Esophagus squamous epithelium (tissue), 5 donors: Measurements from ENCODE around the gene SETBP1. TPM values are rescaled to one million over a fixed set of nuclear protein-coding genes. Genes with fewer than 3 reads are reported as not detected.

Experiments
- DNase-seq: peaks from one replicate; lab custom pipeline; 2025; lab: John Stamatoyannopoulos, UW
- H3K27ac ChIP-seq, 4 donors: fragments of 200-600 bp; sonication (generic); one replicate each; pipeline ENCODE4 v1.5.1; 2016 to 2019; ENCODE audit warnings: mild to moderate bottlenecking in 1 of 4
- H3K27me3 ChIP-seq, 4 donors: fragments of 200-600 bp; sonication (generic); 1 replicate in 3 of 4; 2 replicates in 1 of 4; pipeline versions ENCODE4 v1.5.1 to v1.6.0; 2017 to 2021; ENCODE audit warnings: antibody characterized with exemption in 1 of 4
- H3K36me3 ChIP-seq, 3 donors: fragments of 200-600 bp; sonication (generic); one replicate each; pipeline ENCODE4 v1.5.1; 2016 to 2019
- H3K4me1 ChIP-seq, 3 donors: fragments of 200-600 bp; sonication (generic); one replicate each; pipeline ENCODE4 v1.5.1; 2017 to 2019
- H3K4me3 ChIP-seq, 4 donors: fragments of 200-600 bp; sonication (generic); 1 replicate in 3 of 4; 2 replicates in 1 of 4; pipeline ENCODE4 v1.5.1; 2016 to 2019; ENCODE audit warnings: mild to moderate bottlenecking in 2 of 4, moderate library complexity in 1 of 4
- H3K9me3 ChIP-seq, 3 donors: fragments of 200-600 bp; sonication (generic); one replicate each; pipeline ENCODE4 v1.5.1; 2016 to 2019
- CTCF ChIP-seq, 6 experiments: fragments of 450-650 bp in 4 of 6; fragments of 200-600 bp in 2 of 6; sonication (generic) in 2 of 6; IDR thresholded peaks; one replicate each; pipeline ENCODE4 v1.5.1; 2016 to 2019; ENCODE audit warnings: antibody characterized with exemption in 6 of 6, mild to moderate bottlenecking in 4 of 6, moderate library complexity in 4 of 6
- POLR2A ChIP-seq, 4 donors: fragments of 450-650 bp; IDR thresholded peaks; one replicate each; pipeline ENCODE4 v1.6.1; 2017; ENCODE audit warnings: antibody characterized with exemption in 4 of 4, mild to moderate bottlenecking in 4 of 4, moderate library complexity in 3 of 4
- WGBS, 2 donors: methylation state at CpG; one replicate each; pipeline ENCODE4 v1.1.5; 2018; 5-methylcytosine and 5-hydroxymethylcytosine counted together
- intact Hi-C: fragments of 100-400 bp; cut with DNase I; formaldehyde crosslinking; loops from one replicate; pipeline ENCODE4 v1.15.0; 2022
- total RNA-seq, 4 donors: library from RNA; depleted of rRNA; stranded (reverse); fragments of >200 nt; gene quantifications; one replicate each; pipeline ENCODE4 v1.1.0, GENCODE V29; 2016
- donor health status: DM: yes; HTN: yes; CAD: no.

The SETBP1 gene
- total RNA-seq, 4 donors from 2014 or later: 2.6 to 18.5 (median 6.4) TPM

GRCh38 chr18:44841752-44842587, 161.3 kb downstream of the SETBP1 start:
- no peaks in the 10 kb centered on the region for H3K27me3 ChIP-seq
- DNase-seq: no peak
- no peaks in the 10 kb centered on the region for H3K9me3 ChIP-seq
- peaks cover 13 to 37% (median 17%) of the 10 kb centered on the region in 3 donors for H3K4me1 ChIP-seq
- H3K27ac ChIP-seq: no peak overlapping the region
- 84 to 90% methylated on average over 9 to 10 of the region's 10 CpGs for WGBS, 2 donors
- H3K36me3 ChIP-seq: no peaks in the 10 kb centered on the region
- H3K4me3 ChIP-seq: no peak overlapping the region
- intact Hi-C loops: no loop called here
- TF ChIP-seq CTCF (IDR thresholded peaks at IDR 0.05) (no peak), POLR2A (IDR thresholded peaks at IDR 0.05) (no peak)

- DNase-seq: no peak
- intact Hi-C loops: no loop called here
- no peak overlapping the region for H3K4me3 ChIP-seq
- no peaks in the 10 kb centered on the region for H3K27me3 ChIP-seq
- no peak overlapping the region for H3K27ac ChIP-seq
- no peaks in the 10 kb centered on the region for H3K9me3 ChIP-seq
- no peaks in the 10 kb centered on the region for H3K36me3 ChIP-seq
- TF ChIP-seq POLR2A (IDR thresholded peaks at IDR 0.05) (no peak), CTCF (IDR thresholded peaks at IDR 0.05) (no peak)
- peaks cover 13 to 43% (median 17%) of the 10 kb centered on the region in 3 donors for H3K4me1 ChIP-seq
- WGBS, 2 donors: 100% methylated on average over 2 of the region's 4 CpGs; no CpG with 5 or more reads in 1 of the 2 donors
Measured at GRCh38 chr18:44842588-44843412, 162.1 kb downstream of the SETBP1 start.

GRCh38 chr18:44844486-44844885, 163.8 kb downstream of the SETBP1 start:
- peaks cover 7 to 45% (median 9%) of the 10 kb centered on the region in 3 donors for H3K4me1 ChIP-seq
- intact Hi-C loops: no loop called here
- 71 to 89% methylated on average over 1 to 4 of the region's 5 CpGs for WGBS, 2 donors

GRCh38 chr18:44846450-44846849, 165.8 kb downstream of the SETBP1 start:
- Histone ChIP-seq H3K27ac (no peak overlapping the region), H3K4me3 (no peak overlapping the region), H3K36me3 (no peaks in the 10 kb centered on the region), H3K9me3 (no peaks in the 10 kb centered on the region), H3K4me1 (peaks cover 0 to 29% (median 0%) of the 10 kb centered on the region in 3 donors), H3K27me3 (no peaks in the 10 kb centered on the region)
- TF ChIP-seq CTCF (IDR thresholded peaks at IDR 0.05) (no peak), POLR2A (IDR thresholded peaks at IDR 0.05) (no peak)
- no peak for DNase-seq
- intact Hi-C loops: no loop called here

More at GRCh38 chr18:44844486-44844885, 163.8 kb downstream of the SETBP1 start:
- no peak for DNase-seq
- H3K9me3 ChIP-seq: no peaks in the 10 kb centered on the region
- H3K27ac ChIP-seq: no peak overlapping the region
- H3K36me3 ChIP-seq: no peaks in the 10 kb centered on the region
- no peaks in the 10 kb centered on the region for H3K27me3 ChIP-seq
- no peak for TF ChIP-seq CTCF (IDR thresholded peaks at IDR 0.05)
- no peak for TF ChIP-seq POLR2A (IDR thresholded peaks at IDR 0.05)
- no peak overlapping the region for H3K4me3 ChIP-seq
